Stimulated activated effector memory CD8-positive, alpha-beta T cell treated with anti-CD3 and anti-CD28 coated beads, Interleukin-12 subunit alpha, Interleukin-12 subunit beta, amount 100 ng/mL, for 72 hours (primary cell): ENCODE data around the gene CSNK2A2.

ENCODE experiments used
- ATAC-seq: fragments of 150-1000 bp; cut with Tn5 transposase; 2 replicates; pipeline ENCODE4 v1.10.0; 2021
- DNase-seq, 2 donors: peaks; one replicate each; pipeline ENCODE4 v3.0.0; 2021 to 2022; ENCODE audit warnings: low spot score in 2 of 2
- H3K27ac Mint-ChIP-seq: one replicate; pipeline ENCODE4 v1.8.0; 2022; ENCODE audit warnings: mild to moderate bottlenecking, mixed read lengths
- H3K36me3 Mint-ChIP-seq: one replicate; pipeline ENCODE4 v1.8.0; 2022; ENCODE audit warnings: mild to moderate bottlenecking, mixed read lengths
- H3K4me1 Mint-ChIP-seq: one replicate; pipeline ENCODE4 v1.8.0; 2022; ENCODE audit warnings: mixed read lengths
- H3K4me3 Mint-ChIP-seq: one replicate; pipeline ENCODE4 v1.8.0; 2022; ENCODE audit warnings: mild to moderate bottlenecking, mixed read lengths
- H3K9me3 Mint-ChIP-seq: one replicate; pipeline ENCODE4 v1.8.0; 2022; ENCODE audit warnings: mixed read lengths

The CSNK2A2 gene

GRCh38 chr16:58128711-58129096 lies 69.2 kb downstream of the CSNK2A2 start:
- DNase-seq, result no peak
- H3K9me3 Mint-ChIP-seq, result no peaks in the 10 kb centered on the region
- peak overlapping the region; percentile 88 for H3K27ac Mint-ChIP-seq

GRCh38 chr16:58128181-58128631 lies 69.7 kb downstream of the CSNK2A2 start:
- H3K36me3 Mint-ChIP-seq, result peaks cover 10% of the 10 kb centered on the region
- peak overlapping the region; percentile 79 for H3K4me3 Mint-ChIP-seq
- peak overlapping the region; percentile 88 for H3K27ac Mint-ChIP-seq
- H3K4me1 Mint-ChIP-seq, result peaks cover 39% of the 10 kb centered on the region
- ATAC-seq (no peak), DNase-seq (peak in 1 of 2 donors; percentile 55)
- H3K9me3 Mint-ChIP-seq, result no peaks in the 10 kb centered on the region

More at GRCh38 chr16:58128711-58129096, 69.2 kb downstream of the CSNK2A2 start:
- H3K4me1 Mint-ChIP-seq, result peaks cover 37% of the 10 kb centered on the region
- peaks cover 10% of the 10 kb centered on the region for H3K36me3 Mint-ChIP-seq
- peak; percentile 3 for ATAC-seq
- H3K4me3 Mint-ChIP-seq, result peak overlapping the region; percentile 79

GRCh38 chr16:58127634-58128033 lies 70.3 kb downstream of the CSNK2A2 start:
- ATAC-seq, result no peak
- Mint-ChIP-seq H3K27ac (peak overlapping the region; percentile 88), H3K4me1 (peaks cover 39% of the 10 kb centered on the region), H3K36me3 (peaks cover 10% of the 10 kb centered on the region), H3K9me3 (no peaks in the 10 kb centered on the region), H3K4me3 (peak overlapping the region; percentile 79)
- DNase-seq, result no peak

GRCh38 chr16:58127033-58127556 lies 70.8 kb downstream of the CSNK2A2 start:
- Mint-ChIP-seq H3K4me1 (peaks cover 39% of the 10 kb centered on the region), H3K36me3 (peaks cover 10% of the 10 kb centered on the region), H3K9me3 (no peaks in the 10 kb centered on the region), H3K27ac (peak overlapping the region; percentile 88), H3K4me3 (peak overlapping the region; percentile 79)
- DNase-seq (no peak), ATAC-seq (peak; percentile 34)

GRCh38 chr16:58126451-58126961 lies 71.4 kb downstream of the CSNK2A2 start:
- peak overlapping the region; percentile 79 for H3K4me3 Mint-ChIP-seq
- peaks cover 44% of the 10 kb centered on the region for H3K4me1 Mint-ChIP-seq
- H3K9me3 Mint-ChIP-seq, result no peaks in the 10 kb centered on the region
- no peak for DNase-seq
- ATAC-seq, result no peak
- H3K36me3 Mint-ChIP-seq, result peaks cover 10% of the 10 kb centered on the region
- peak overlapping the region; percentile 88 for H3K27ac Mint-ChIP-seq

- no peak overlapping the region for H3K27ac Mint-ChIP-seq
- H3K4me3 Mint-ChIP-seq, result no peak overlapping the region
- ATAC-seq, result no peak
- H3K4me1 Mint-ChIP-seq, result peaks cover 45% of the 10 kb centered on the region
- no peak for DNase-seq
- no peaks in the 10 kb centered on the region for H3K9me3 Mint-ChIP-seq
- H3K36me3 Mint-ChIP-seq, result peaks cover 10% of the 10 kb centered on the region
These were observed 72.0 kb downstream of the CSNK2A2 start for GRCh38 chr16:58125781-58126335.

- no peak for ATAC-seq
- Mint-ChIP-seq H3K27ac (no peak overlapping the region), H3K9me3 (no peaks in the 10 kb centered on the region), H3K36me3 (peaks cover 10% of the 10 kb centered on the region), H3K4me3 (no peak overlapping the region), H3K4me1 (peaks cover 51% of the 10 kb centered on the region)
- no peak for DNase-seq
These were observed 72.9 kb downstream of the CSNK2A2 start for GRCh38 chr16:58125041-58125440.

- H3K27ac Mint-ChIP-seq, result no peak overlapping the region
These were observed 73.3 kb downstream of the CSNK2A2 start for GRCh38 chr16:58124601-58124915.

GRCh38 chr16:58123896-58124600 lies 73.9 kb downstream of the CSNK2A2 start:
- peak overlapping the region; percentile 76 for H3K27ac Mint-ChIP-seq
- peak overlapping the region; percentile 3 for H3K4me3 Mint-ChIP-seq
- H3K9me3 Mint-ChIP-seq, result no peaks in the 10 kb centered on the region
- H3K36me3 Mint-ChIP-seq, result peaks cover 4% of the 10 kb centered on the region
- ATAC-seq (peak; percentile 45), DNase-seq (no peak)
- H3K4me1 Mint-ChIP-seq, result peaks cover 55% of the 10 kb centered on the region

More at GRCh38 chr16:58124601-58124915, 73.3 kb downstream of the CSNK2A2 start:
- H3K36me3 Mint-ChIP-seq, result peaks cover 9% of the 10 kb centered on the region
- peaks cover 55% of the 10 kb centered on the region for H3K4me1 Mint-ChIP-seq
- H3K4me3 Mint-ChIP-seq, result no peak overlapping the region
- DNase-seq, result no peak
- H3K9me3 Mint-ChIP-seq, result no peaks in the 10 kb centered on the region
- no peak for ATAC-seq

- H3K9me3 Mint-ChIP-seq, result no peaks in the 10 kb centered on the region
- H3K36me3 Mint-ChIP-seq, result peaks cover 8% of the 10 kb centered on the region
- no peak for ATAC-seq
- DNase-seq, result no peak
- no peak overlapping the region for H3K4me3 Mint-ChIP-seq
- H3K4me1 Mint-ChIP-seq, result peaks cover 39% of the 10 kb centered on the region
- H3K27ac Mint-ChIP-seq, result no peak overlapping the region
These were observed 76.8 kb downstream of the CSNK2A2 start for GRCh38 chr16:58121132-58121531.

- DNase-seq, result no peak
- no peak for ATAC-seq
- Mint-ChIP-seq H3K4me1 (peaks cover 35% of the 10 kb centered on the region), H3K4me3 (no peak overlapping the region), H3K27ac (peak overlapping the region; percentile 29), H3K9me3 (no peaks in the 10 kb centered on the region), H3K36me3 (peaks cover 17% of the 10 kb centered on the region)
These were observed 77.7 kb downstream of the CSNK2A2 start for GRCh38 chr16:58120234-58120633.

GRCh38 chr16:58119509-58119845 lies 78.4 kb downstream of the CSNK2A2 start:
- DNase-seq, result no peak
- no peak overlapping the region for H3K27ac Mint-ChIP-seq
- H3K4me1 Mint-ChIP-seq, result peaks cover 33% of the 10 kb centered on the region

GRCh38 chr16:58118801-58119508 lies 79.0 kb downstream of the CSNK2A2 start:
- peaks cover 28% of the 10 kb centered on the region for H3K4me1 Mint-ChIP-seq
- H3K4me3 Mint-ChIP-seq, result no peak overlapping the region
- H3K9me3 Mint-ChIP-seq, result no peaks in the 10 kb centered on the region
- H3K36me3 Mint-ChIP-seq, result peaks cover 30% of the 10 kb centered on the region
- DNase-seq (no peak), ATAC-seq (no peak)
- no peak overlapping the region for H3K27ac Mint-ChIP-seq

More at GRCh38 chr16:58119509-58119845, 78.4 kb downstream of the CSNK2A2 start:
- no peak overlapping the region for H3K4me3 Mint-ChIP-seq
- no peak for ATAC-seq
- H3K36me3 Mint-ChIP-seq, result peaks cover 25% of the 10 kb centered on the region
- no peaks in the 10 kb centered on the region for H3K9me3 Mint-ChIP-seq

- Mint-ChIP-seq H3K4me3 (no peak overlapping the region), H3K36me3 (peaks cover 52% of the 10 kb centered on the region), H3K4me1 (peaks cover 19% of the 10 kb centered on the region), H3K9me3 (no peaks in the 10 kb centered on the region), H3K27ac (peak overlapping the region; percentile 11)
- ATAC-seq (no peak), DNase-seq (no peak)
These were observed 81.4 kb downstream of the CSNK2A2 start for GRCh38 chr16:58116529-58116928.

GRCh38 chr16:58116081-58116480 lies 81.8 kb downstream of the CSNK2A2 start:
- peaks cover 52% of the 10 kb centered on the region for H3K36me3 Mint-ChIP-seq
- H3K9me3 Mint-ChIP-seq, result no peaks in the 10 kb centered on the region
- DNase-seq (no peak), ATAC-seq (no peak)
- H3K4me1 Mint-ChIP-seq, result peaks cover 17% of the 10 kb centered on the region
- no peak overlapping the region for H3K4me3 Mint-ChIP-seq
- H3K27ac Mint-ChIP-seq, result no peak overlapping the region
